ENCODE measurements around the gene FCHSD2. TPM values are rescaled to one million over a fixed set of nuclear protein-coding genes. Genes with fewer than 3 reads are reported as not detected.

Gene FCHSD2
- total and polyA plus RNA-seq, 9 of the 15 experiments (the other 6 are each of a cell fraction or from before 2014, with no cell fraction given) = 1.8 to 14.7 (median 6.4) TPM

GRCh38 chr11:72793425-72794367 lies 348.4 kb downstream of the FCHSD2 start, which contains the start of gene STARD10 (continued):
- TF ChIP-seq ZNF655 (CRISPR knock-in tag; IDR thresholded peaks at IDR 0.05) (no peak), BRD4 (IDR thresholded peaks at IDR 0.05) (no peak), USF2 (CRISPR knock-in tag; IDR thresholded peaks at IDR 0.05) (peak; percentile 58), SNAPC5 (CRISPR knock-in tag; IDR thresholded peaks at IDR 0.05) (no peak), HNRNPH1 (optimal IDR thresholded peaks at IDR 0.05; ENCODE audit: low read depth, low read length) (no peak), GATAD2B (IDR thresholded peaks at IDR 0.05; ENCODE audit: borderline replicate concordance) (no peak), ZFX (CRISPR knock-in tag; IDR thresholded peaks at IDR 0.05) (peak; percentile 79), POLR2A (conservative IDR thresholded peaks at IDR 0.05) (peak; percentile 68), BRD9 (IDR thresholded peaks at IDR 0.05; ENCODE audit: low read depth, partially characterized antibody) (no peak), HDGF (IDR thresholded peaks at IDR 0.05) (no peak; the same call in 1 of the 2 replicates), ZNF77 (CRISPR knock-in tag; IDR thresholded peaks at IDR 0.05) (no peak), LCOR (CRISPR knock-in tag; IDR thresholded peaks at IDR 0.05) (peak; percentile 89), CBFA2T3 (IDR thresholded peaks at IDR 0.05) (no peak), PHB (CRISPR knock-in tag; IDR thresholded peaks at IDR 0.05) (no peak), CTCF (IDR thresholded peaks at IDR 0.05 in 2 of 3, conservative IDR thresholded peaks at IDR 0.05 in 1 of 3; ENCODE audit: insufficient read depth in 2 of 3, low read depth in 1 of 3, low read length in 3 of 3) (peak; percentile 91 to 99 (median 93)), CBFB (CRISPR knock-in tag; IDR thresholded peaks at IDR 0.05) (0 out of 2 replicates have a peak, but pooled peaks have one; percentile 53), BDP1 (IDR thresholded peaks at IDR 0.05; ENCODE audit: insufficient read depth, insufficient read length) (no peak), ZNF512 (tag; IDR thresholded peaks at IDR 0.05) (no peak), SAFB (IDR thresholded peaks at IDR 0.05; ENCODE audit: borderline replicate concordance, low read depth, low read length) (peak; percentile 24; the same call in 1 of the 2 replicates), ZNF449 (CRISPR knock-in tag; IDR thresholded peaks at IDR 0.05) (no peak)

Measured in K562 (cell line).